Measurements from ENCODE around the gene NUDC. TPM values are rescaled to one million over a fixed set of nuclear protein-coding genes. Genes with fewer than 3 reads are reported as not detected.
A peak's percentile ranks its signal among the peaks of the same experiment; 100 is the strongest.
"Not testable (repeated sequence)": the region's sequence is repeated elsewhere in the genome, so short reads cannot be mapped to it uniquely, and the experiment has no call there.

Gene NUDC
- 130 TPM for polyA plus RNA-seq (2013, experiment 1 of 2)
- polyA plus RNA-seq (2013, experiment 2 of 2): 130 TPM

GRCh38 chr1:26921540-26922430, at the start of gene NUDC:
NUDC (plus strand) TSS chr1:26921743; CDS start chr1:26921849, 106 bp downstream.
- no peak within 1 kb of the TSS for H2BK5ac ChIP-seq (ENCODE audit: low read length)
- peak within 1 kb of the TSS; percentile 43 for H3K4me2 ChIP-seq (ENCODE audit: low read length)
- H3K23ac ChIP-seq (ENCODE audit: low read length): peak within 1 kb of the TSS; percentile 75
- H3K36me3 ChIP-seq (ENCODE audit: control insufficient read depth, insufficient read depth, low read length): peaks cover 3% of the 10 kb centered on the region
- H3K18ac ChIP-seq (ENCODE audit: low read length): peak within 1 kb of the TSS; percentile 13
- H3K27ac ChIP-seq (ENCODE audit: low read depth, low read length): no peak within 1 kb of the TSS
- H3K9ac ChIP-seq (ENCODE audit: low read length): peak within 1 kb of the TSS; percentile 91
- H3K4me1 ChIP-seq (ENCODE audit: control insufficient read depth, low read depth, low read length): peaks cover 5% of the 10 kb centered on the region
- no CpG with 5 or more reads among the region's 83 CpGs for whole genome bisulfite sequencing (ENCODE audit: extremely low coverage, insufficient coverage, low lambda C conversion rate)
- peak; percentile 99 for DNase-seq
- no peak within 1 kb of the TSS for H4K8ac ChIP-seq (ENCODE audit: low read depth, low read length)
- no peak within 1 kb of the TSS for H4K5ac ChIP-seq (ENCODE audit: low read length)
- H2AK5ac ChIP-seq (ENCODE audit: low read length): no peak within 1 kb of the TSS
- peaks cover 15% of the 10 kb centered on the region for H3K79me1 ChIP-seq (ENCODE audit: low read length)
- peak within 1 kb of the TSS; percentile 98 for H3K56ac ChIP-seq (ENCODE audit: low read length)
- H3K79me2 ChIP-seq (ENCODE audit: control insufficient read depth, insufficient read depth, low read length): peaks cover 29% of the 10 kb centered on the region
- H2BK15ac ChIP-seq (replicated peaks; ENCODE audit: low read depth): no peak within 1 kb of the TSS
- H3K4ac ChIP-seq (ENCODE audit: low read depth, low read length): peak within 1 kb of the TSS; percentile 56
- peak within 1 kb of the TSS; percentile 74 for H3K4me3 ChIP-seq (ENCODE audit: low read length)
- no peaks in the 10 kb centered on the region for H3K27me3 ChIP-seq (ENCODE audit: insufficient read depth, low read length, poor library complexity)
- no peak within 1 kb of the TSS for H2BK120ac ChIP-seq (ENCODE audit: low read depth, low read length)

GRCh38 chr1:26873097-26873496, 48.4 kb upstream of the NUDC start:
- H4K5ac ChIP-seq (ENCODE audit: low read length); H3K9ac ChIP-seq (ENCODE audit: low read length); H2BK5ac ChIP-seq (ENCODE audit: low read length); H3K27me3 ChIP-seq (ENCODE audit: insufficient read depth, low read length, poor library complexity); H3K36me3 ChIP-seq (ENCODE audit: control insufficient read depth, insufficient read depth, low read length); H3K18ac ChIP-seq (ENCODE audit: low read length); H2AK5ac ChIP-seq (ENCODE audit: low read length); H3K27ac ChIP-seq (ENCODE audit: low read depth, low read length); H2BK15ac ChIP-seq (replicated peaks; ENCODE audit: low read depth); H3K4me1 ChIP-seq (ENCODE audit: control insufficient read depth, low read depth, low read length); H3K4me3 ChIP-seq (ENCODE audit: low read length); H3K4me2 ChIP-seq (ENCODE audit: low read length); H2BK120ac ChIP-seq (ENCODE audit: low read depth, low read length); H3K23ac ChIP-seq (ENCODE audit: low read length); H4K8ac ChIP-seq (ENCODE audit: low read depth, low read length); DNase-seq; H3K79me1 ChIP-seq (ENCODE audit: low read length); H3K79me2 ChIP-seq (ENCODE audit: control insufficient read depth, insufficient read depth, low read length); H3K4ac ChIP-seq (ENCODE audit: low read depth, low read length); H3K56ac ChIP-seq (ENCODE audit: low read length): not testable (repeated sequence)
- WGBS (ENCODE audit: extremely low coverage, insufficient coverage, low lambda C conversion rate): no CpG with 5 or more reads among the region's 2 CpGs

GRCh38 chr1:26874896-26875295, 46.6 kb upstream of the NUDC start:
- no peak overlapping the region for H3K9ac ChIP-seq (ENCODE audit: low read length)
- H3K4me2 ChIP-seq (ENCODE audit: low read length): no peak overlapping the region
- H4K5ac ChIP-seq (ENCODE audit: low read length): no peak overlapping the region
- H3K56ac ChIP-seq (ENCODE audit: low read length): no peak overlapping the region
- H4K8ac ChIP-seq (ENCODE audit: low read depth, low read length): no peak overlapping the region
- H3K23ac ChIP-seq (ENCODE audit: low read length): no peak overlapping the region
- no peaks in the 10 kb centered on the region for H3K27me3 ChIP-seq (ENCODE audit: insufficient read depth, low read length, poor library complexity)
- DNase-seq: peak; percentile 58
- no peak overlapping the region for H3K4ac ChIP-seq (ENCODE audit: low read depth, low read length)
- H3K4me1 ChIP-seq (ENCODE audit: control insufficient read depth, low read depth, low read length): no peaks in the 10 kb centered on the region
- no peak overlapping the region for H3K18ac ChIP-seq (ENCODE audit: low read length)
- no peak overlapping the region for H2BK5ac ChIP-seq (ENCODE audit: low read length)
- H2AK5ac ChIP-seq (ENCODE audit: low read length): no peak overlapping the region
- H3K27ac ChIP-seq (ENCODE audit: low read depth, low read length): peak overlapping the region; percentile 13
- no CpG with 5 or more reads among the region's 4 CpGs for WGBS (ENCODE audit: extremely low coverage, insufficient coverage, low lambda C conversion rate)
- H2BK15ac ChIP-seq (replicated peaks; ENCODE audit: low read depth): no peak overlapping the region
- no peak overlapping the region for H2BK120ac ChIP-seq (ENCODE audit: low read depth, low read length)
- peaks cover 2% of the 10 kb centered on the region for H3K36me3 ChIP-seq (ENCODE audit: control insufficient read depth, insufficient read depth, low read length)
- no peaks in the 10 kb centered on the region for H3K79me1 ChIP-seq (ENCODE audit: low read length)
- no peak overlapping the region for H3K4me3 ChIP-seq (ENCODE audit: low read length)
- H3K79me2 ChIP-seq (ENCODE audit: control insufficient read depth, insufficient read depth, low read length): no peaks in the 10 kb centered on the region

- Histone ChIP-seq H3K27ac (ENCODE audit: low read depth, low read length) (no peak overlapping the region), H3K9ac (ENCODE audit: low read length) (no peak overlapping the region), H3K4me3 (ENCODE audit: low read length) (no peak overlapping the region), H3K18ac (ENCODE audit: low read length) (no peak overlapping the region), H2AK5ac (ENCODE audit: low read length) (no peak overlapping the region), H3K4ac (ENCODE audit: low read depth, low read length) (no peak overlapping the region), H3K79me2 (ENCODE audit: control insufficient read depth, insufficient read depth, low read length) (no peaks in the 10 kb centered on the region), H2BK5ac (ENCODE audit: low read length) (no peak overlapping the region), H3K79me1 (ENCODE audit: low read length) (no peaks in the 10 kb centered on the region), H3K23ac (ENCODE audit: low read length) (no peak overlapping the region), H3K4me2 (ENCODE audit: low read length) (no peak overlapping the region), H3K27me3 (ENCODE audit: insufficient read depth, low read length, poor library complexity) (no peaks in the 10 kb centered on the region), H2BK120ac (ENCODE audit: low read depth, low read length) (no peak overlapping the region), H2BK15ac (replicated peaks; ENCODE audit: low read depth) (no peak overlapping the region), H3K36me3 (ENCODE audit: control insufficient read depth, insufficient read depth, low read length) (peaks cover 6% of the 10 kb centered on the region), H3K4me1 (ENCODE audit: control insufficient read depth, low read depth, low read length) (no peaks in the 10 kb centered on the region), H4K8ac (ENCODE audit: low read depth, low read length) (no peak overlapping the region), H4K5ac (ENCODE audit: low read length) (no peak overlapping the region), H3K56ac (ENCODE audit: low read length) (no peak overlapping the region)
- no peak for DNase-seq
- no CpG with 5 or more reads among the region's 2 CpGs for WGBS (ENCODE audit: extremely low coverage, insufficient coverage, low lambda C conversion rate)
Measured at GRCh38 chr1:26877326-26877725, 44.2 kb upstream of the NUDC start.

GRCh38 chr1:26879793-26880192, 41.8 kb upstream of the NUDC start:
- Histone ChIP-seq H2AK5ac (ENCODE audit: low read length) (no peak overlapping the region), H3K4ac (ENCODE audit: low read depth, low read length) (no peak overlapping the region), H2BK5ac (ENCODE audit: low read length) (no peak overlapping the region), H3K79me1 (ENCODE audit: low read length) (no peaks in the 10 kb centered on the region), H3K4me2 (ENCODE audit: low read length) (no peak overlapping the region), H3K36me3 (ENCODE audit: control insufficient read depth, insufficient read depth, low read length) (peaks cover 18% of the 10 kb centered on the region), H3K27ac (ENCODE audit: low read depth, low read length) (no peak overlapping the region), H4K5ac (ENCODE audit: low read length) (no peak overlapping the region), H3K18ac (ENCODE audit: low read length) (no peak overlapping the region), H3K4me1 (ENCODE audit: control insufficient read depth, low read depth, low read length) (no peaks in the 10 kb centered on the region), H3K27me3 (ENCODE audit: insufficient read depth, low read length, poor library complexity) (no peaks in the 10 kb centered on the region), H2BK120ac (ENCODE audit: low read depth, low read length) (no peak overlapping the region), H4K8ac (ENCODE audit: low read depth, low read length) (no peak overlapping the region), H3K56ac (ENCODE audit: low read length) (no peak overlapping the region), H3K4me3 (ENCODE audit: low read length) (no peak overlapping the region), H3K9ac (ENCODE audit: low read length) (no peak overlapping the region), H3K23ac (ENCODE audit: low read length) (no peak overlapping the region), H3K79me2 (ENCODE audit: control insufficient read depth, insufficient read depth, low read length) (no peaks in the 10 kb centered on the region), H2BK15ac (replicated peaks; ENCODE audit: low read depth) (no peak overlapping the region)
- no peak for DNase-seq
- no CpG with 5 or more reads among the region's 4 CpGs for whole genome bisulfite sequencing (ENCODE audit: extremely low coverage, insufficient coverage, low lambda C conversion rate)
